Measurements from ENCODE around the gene TERB1.

The TERB1 gene, protein sequence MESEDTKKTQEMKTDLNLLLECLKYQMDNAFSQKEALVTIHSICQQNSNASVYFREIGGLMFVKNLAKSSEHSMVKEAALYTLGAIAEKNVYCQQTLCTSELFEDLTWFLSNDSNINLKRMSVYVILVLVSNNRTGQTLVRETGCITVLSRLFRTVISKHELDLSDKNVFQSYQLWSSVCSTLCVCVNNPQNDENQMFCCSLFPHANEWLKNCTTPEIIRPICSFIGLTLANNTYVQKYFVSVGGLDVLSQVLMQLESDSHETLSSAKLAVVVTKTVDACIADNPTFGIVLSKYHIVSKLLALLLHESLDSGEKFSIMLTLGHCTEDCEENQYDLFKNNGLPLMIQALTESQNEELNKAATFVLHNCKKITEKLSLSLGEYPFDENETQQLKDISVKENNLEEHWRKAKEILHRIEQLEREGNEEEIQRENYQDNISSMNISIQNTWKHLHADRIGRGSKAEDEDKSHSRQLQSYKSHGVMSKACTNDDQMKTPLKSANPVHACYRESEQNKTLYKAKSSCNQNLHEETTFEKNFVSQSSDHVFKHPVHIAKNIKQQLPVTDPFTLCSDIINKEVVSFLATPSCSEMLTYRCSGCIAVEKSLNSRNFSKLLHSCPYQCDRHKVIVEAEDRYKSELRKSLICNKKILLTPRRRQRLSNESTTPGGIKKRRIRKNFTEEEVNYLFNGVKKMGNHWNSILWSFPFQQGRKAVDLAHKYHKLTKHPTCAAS

DNA sequence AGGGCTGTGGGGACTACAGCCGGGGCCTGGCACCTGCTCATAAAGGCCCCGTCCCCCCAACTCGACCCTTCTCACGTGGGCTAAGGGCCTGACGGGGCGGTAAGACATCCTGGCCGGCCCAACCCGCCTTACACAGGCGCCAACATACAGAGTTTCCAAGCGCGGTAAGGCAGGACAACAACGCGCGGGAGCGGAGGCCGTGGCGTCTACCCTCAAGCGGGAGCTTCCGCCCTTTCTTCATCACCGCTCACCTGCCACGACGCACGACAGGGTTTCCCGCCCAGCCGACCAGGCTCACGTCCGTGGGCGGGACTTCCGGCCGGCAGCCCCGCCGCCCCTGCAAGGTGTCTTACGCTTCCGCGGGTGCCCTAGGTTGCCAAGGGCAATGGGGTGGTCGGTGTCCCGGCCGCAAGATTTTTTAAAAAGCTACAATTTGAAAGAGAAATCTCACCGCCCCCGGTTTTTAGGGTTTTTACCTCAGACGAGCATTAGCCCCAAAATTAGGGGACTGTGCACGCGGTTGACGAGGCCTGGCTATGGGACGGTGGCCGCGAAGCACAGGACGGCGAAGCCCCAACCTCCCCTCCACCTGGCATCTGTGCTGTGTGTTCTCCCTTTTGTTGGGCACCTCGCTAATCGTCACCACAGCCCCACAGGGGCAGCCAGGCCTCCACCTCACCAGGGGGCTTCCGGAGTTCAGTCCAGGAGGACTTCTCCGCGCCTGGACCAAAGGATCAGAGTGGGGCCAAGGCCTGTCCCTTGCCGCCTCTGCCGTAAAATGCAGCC, at the start of gene TERB1:
TSS of gene TERB1 (minus strand) at position 265 of the 786 bp plus-strand sequence. CDS start 4,786 bp downstream, outside the sequence.
- no peak within 1 kb of the TSS for H3K4me3 ChIP-seq (replicated peaks; ENCODE audit: low read depth, low read length)
- no peak for TF ChIP-seq CTCF (IDR thresholded peaks at IDR 0.05; ENCODE audit: low read length, missing control alignments)
- DNase-seq (ENCODE audit: low read depth): no peak

DNA sequence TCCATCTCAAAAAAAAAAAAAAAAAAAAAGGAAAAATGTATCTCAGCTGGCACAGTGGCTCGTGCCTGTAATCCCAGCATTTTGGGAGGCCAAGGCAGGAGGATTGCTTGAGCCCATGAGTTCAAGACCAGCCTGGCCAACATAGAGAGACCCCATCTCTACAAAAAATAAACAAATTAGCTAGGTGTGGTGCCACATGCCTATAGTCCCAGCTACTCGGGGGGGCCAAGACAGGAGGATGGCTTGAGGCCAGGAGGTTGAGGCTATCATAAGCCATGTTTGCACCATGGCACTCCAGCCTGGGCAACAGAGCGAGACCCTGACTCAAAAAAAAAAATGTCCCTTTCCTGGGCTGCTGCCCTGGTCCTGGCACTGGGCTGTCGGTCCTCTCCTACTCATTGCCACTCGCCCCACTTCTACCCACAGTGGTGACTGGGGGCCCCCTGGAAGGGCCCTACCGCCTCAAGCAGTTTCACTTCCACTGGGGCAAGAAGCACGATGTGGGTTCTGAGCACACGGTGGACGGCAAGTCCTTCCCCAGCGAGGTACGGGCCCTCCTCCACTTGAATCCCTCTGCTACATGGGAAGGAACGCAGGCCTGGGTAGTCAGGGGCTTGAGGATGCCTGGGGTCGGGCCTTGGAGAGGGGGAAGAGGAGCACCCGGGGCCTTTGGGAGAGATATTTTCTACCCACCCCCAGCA, 48.9 kb upstream of the TERB1 start:
- no peak overlapping the region for H3K4me3 ChIP-seq (replicated peaks; ENCODE audit: low read depth, low read length)
- no peak for TF ChIP-seq CTCF (IDR thresholded peaks at IDR 0.05; ENCODE audit: low read length, missing control alignments)
- DNase-seq (ENCODE audit: low read depth): no peak

DNA sequence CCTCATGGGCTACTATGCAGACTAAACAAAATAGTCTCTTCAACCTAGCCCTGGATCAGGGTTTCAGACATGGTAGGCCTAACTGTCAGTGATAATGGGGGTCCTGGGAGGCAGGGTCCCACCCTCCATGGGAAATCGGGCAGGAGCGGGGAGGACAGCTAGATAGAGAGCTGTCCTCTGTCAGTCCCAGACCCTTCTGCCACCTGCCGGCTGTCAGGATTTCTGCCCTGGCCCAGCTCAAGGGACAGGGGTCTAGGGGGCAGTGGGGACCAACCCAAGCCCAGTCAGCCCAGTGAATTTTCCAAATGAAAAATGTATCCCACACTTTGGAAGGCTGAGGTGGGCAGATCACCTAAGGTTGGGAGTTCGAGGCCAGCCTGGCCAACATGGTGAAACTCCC, 48.2 kb upstream of the TERB1 start:
- no peak for DNase-seq (ENCODE audit: low read depth)
- TF ChIP-seq CTCF (IDR thresholded peaks at IDR 0.05; ENCODE audit: low read length, missing control alignments): no peak
- H3K4me3 ChIP-seq (replicated peaks; ENCODE audit: low read depth, low read length): no peak overlapping the region

DNA sequence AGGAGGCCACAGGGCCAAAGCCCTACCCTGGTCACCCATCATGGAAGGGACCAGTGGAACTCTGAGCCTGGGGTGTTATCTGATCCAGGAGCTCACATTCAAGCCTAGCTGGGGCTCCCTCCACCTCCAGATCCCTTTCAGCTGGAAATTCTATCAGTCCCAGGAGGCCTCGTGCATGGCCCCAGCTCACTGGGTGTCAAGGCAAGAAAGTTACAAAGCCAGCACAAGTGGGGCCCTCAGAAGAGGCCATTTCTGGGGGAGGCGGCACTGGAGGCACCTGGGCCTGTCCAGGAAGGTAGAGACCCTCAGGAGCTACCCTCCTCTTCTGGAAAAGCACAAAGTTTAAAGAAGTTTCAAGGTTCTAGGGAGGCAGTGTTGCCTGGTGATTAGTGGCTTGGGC, 47.6 kb upstream of the TERB1 start:
- no peak for TF ChIP-seq CTCF (IDR thresholded peaks at IDR 0.05; ENCODE audit: low read length, missing control alignments)
- H3K4me3 ChIP-seq (replicated peaks; ENCODE audit: low read depth, low read length): no peak overlapping the region
- no peak for DNase-seq (ENCODE audit: low read depth)

- DNase-seq (ENCODE audit: low read depth): no peak
- no peak overlapping the region for H3K4me3 ChIP-seq (replicated peaks; ENCODE audit: low read depth, low read length)
- TF ChIP-seq CTCF (IDR thresholded peaks at IDR 0.05; ENCODE audit: low read length, missing control alignments): no peak
These were observed 46.8 kb upstream of the TERB1 start for GRCh38 chr16:66848172-66848571.

GRCh38 chr16:66847533-66848067, 46.2 kb upstream of the TERB1 start:
- no peak overlapping the region for H3K4me3 ChIP-seq (replicated peaks; ENCODE audit: low read depth, low read length)
- DNase-seq (ENCODE audit: low read depth): no peak
- TF ChIP-seq CTCF (IDR thresholded peaks at IDR 0.05; ENCODE audit: low read length, missing control alignments): no peak

Measured in fibroblast of pulmonary artery (primary cell).